ENCODE data around the gene ZNF423. TPM values are rescaled to one million over a fixed set of nuclear protein-coding genes. Genes with fewer than 3 reads are reported as not detected.

ZNF423 gene
- total RNA-seq, 2 experiments from 2014 or later = not detected

DNA sequence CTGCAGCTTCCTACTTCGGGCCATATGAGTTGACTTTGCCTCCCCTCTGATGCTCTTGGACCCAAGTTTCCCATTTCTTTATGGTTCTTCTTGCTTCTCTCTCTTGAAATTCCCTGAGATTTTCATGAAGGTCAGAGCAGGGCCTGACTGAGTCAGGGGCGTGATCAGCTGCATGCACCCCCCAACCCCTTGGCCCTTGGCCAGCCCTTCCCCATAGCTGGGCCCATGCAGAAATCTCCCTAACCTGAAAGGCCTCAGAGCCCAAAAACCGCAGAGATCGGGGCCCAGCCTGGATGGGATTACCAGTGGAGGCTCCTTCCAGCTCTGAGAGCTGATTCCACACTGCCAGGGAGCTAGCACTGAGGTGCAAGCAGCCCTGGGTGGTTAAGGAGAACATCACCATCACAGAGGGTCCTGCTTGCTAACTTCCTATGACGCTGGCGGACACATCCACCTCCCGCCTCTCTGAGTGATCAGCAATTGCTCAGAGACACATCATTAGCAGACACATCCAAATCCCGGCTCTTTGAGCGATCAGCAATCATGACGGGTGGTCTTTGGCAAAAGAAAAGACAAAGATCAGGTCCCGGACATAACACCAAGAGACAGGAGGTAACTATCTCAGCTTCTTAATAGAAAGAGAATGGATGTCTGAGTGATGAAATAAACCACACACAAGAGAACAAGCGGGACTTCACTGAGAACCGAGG lies 320.9 kb downstream of the ZNF423 start:
- H3K4me3 Mint-ChIP-seq = no peak overlapping the region
- ChIA-PET POLR2A (no interaction called here), CTCF (no interaction called here)

DNA sequence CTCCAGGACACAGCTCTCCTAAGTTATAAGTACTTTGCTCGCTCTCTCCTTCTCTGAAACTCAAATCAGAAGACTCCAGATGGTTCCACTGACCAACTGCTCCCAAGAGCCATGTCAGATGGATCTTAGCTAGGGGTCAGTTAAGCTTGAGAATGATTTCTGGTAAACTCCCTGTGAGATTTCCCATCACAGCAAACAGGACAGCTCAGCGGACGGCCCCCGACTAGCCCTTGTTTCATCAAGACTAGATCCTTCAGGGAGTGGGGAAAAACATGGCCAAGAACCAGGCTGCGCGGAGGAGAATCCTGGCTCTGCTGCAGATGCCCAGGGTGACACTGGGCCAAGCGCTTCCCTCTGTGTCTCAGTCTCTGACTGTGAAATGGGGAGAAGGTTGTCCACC lies 322.5 kb downstream of the ZNF423 start:
- H3K4me3 Mint-ChIP-seq = no peak overlapping the region
- ChIA-PET CTCF (no interaction called here), POLR2A (no interaction called here)
- H3K27ac Mint-ChIP-seq = no peak overlapping the region
- ATAC-seq (no peak), DNase-seq (no peak)
- H3K27me3 Mint-ChIP-seq (ENCODE audit: low read depth) = no peaks in the 10 kb centered on the region
- H3K9me3 Mint-ChIP-seq (ENCODE audit: insufficient read depth) = no peaks in the 10 kb centered on the region
- no peaks in the 10 kb centered on the region for H3K36me3 Mint-ChIP-seq (ENCODE audit: low read depth)
- peaks cover 1% of the 10 kb centered on the region for H3K4me1 Mint-ChIP-seq (ENCODE audit: low read depth)

More for the DNA sequence above, 320.9 kb downstream of the ZNF423 start:
- Mint-ChIP-seq H3K4me1 (ENCODE audit: low read depth) (no peaks in the 10 kb centered on the region), H3K27ac (no peak overlapping the region), H3K36me3 (ENCODE audit: low read depth) (no peaks in the 10 kb centered on the region), H3K9me3 (ENCODE audit: insufficient read depth) (no peaks in the 10 kb centered on the region), H3K27me3 (ENCODE audit: low read depth) (no peaks in the 10 kb centered on the region)
- DNase-seq (no peak), ATAC-seq (no peak)

DNA sequence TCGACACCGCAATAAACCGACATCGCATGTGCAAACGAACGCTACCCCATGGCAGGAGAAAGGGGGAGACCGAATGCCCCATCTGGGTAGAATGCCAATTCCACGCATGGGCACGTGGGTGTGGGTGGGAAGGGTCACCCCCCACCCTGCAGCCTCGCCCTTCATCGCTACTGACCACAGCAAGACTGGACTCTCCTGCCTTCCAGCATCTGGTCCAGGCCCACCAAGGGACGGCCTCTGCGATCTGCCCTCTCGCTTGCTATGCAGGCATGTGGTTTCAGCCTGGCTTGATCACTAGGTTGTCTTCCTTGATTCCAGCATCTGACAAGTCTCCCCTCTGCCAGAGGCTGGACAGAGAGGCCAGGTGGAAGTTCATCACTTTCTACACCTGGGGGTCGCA lies 323.0 kb downstream of the ZNF423 start:
- ATAC-seq = no peak
- H3K4me1 Mint-ChIP-seq (ENCODE audit: low read depth) = peaks cover 7% of the 10 kb centered on the region
- no peaks in the 10 kb centered on the region for H3K9me3 Mint-ChIP-seq (ENCODE audit: insufficient read depth)
- H3K4me3 Mint-ChIP-seq = no peak overlapping the region
- DNase-seq = no peak
- no peaks in the 10 kb centered on the region for H3K27me3 Mint-ChIP-seq (ENCODE audit: low read depth)
- ChIA-PET POLR2A (no interaction called here), CTCF (no interaction called here)
- H3K36me3 Mint-ChIP-seq (ENCODE audit: low read depth) = no peaks in the 10 kb centered on the region
- H3K27ac Mint-ChIP-seq = no peak overlapping the region

DNA sequence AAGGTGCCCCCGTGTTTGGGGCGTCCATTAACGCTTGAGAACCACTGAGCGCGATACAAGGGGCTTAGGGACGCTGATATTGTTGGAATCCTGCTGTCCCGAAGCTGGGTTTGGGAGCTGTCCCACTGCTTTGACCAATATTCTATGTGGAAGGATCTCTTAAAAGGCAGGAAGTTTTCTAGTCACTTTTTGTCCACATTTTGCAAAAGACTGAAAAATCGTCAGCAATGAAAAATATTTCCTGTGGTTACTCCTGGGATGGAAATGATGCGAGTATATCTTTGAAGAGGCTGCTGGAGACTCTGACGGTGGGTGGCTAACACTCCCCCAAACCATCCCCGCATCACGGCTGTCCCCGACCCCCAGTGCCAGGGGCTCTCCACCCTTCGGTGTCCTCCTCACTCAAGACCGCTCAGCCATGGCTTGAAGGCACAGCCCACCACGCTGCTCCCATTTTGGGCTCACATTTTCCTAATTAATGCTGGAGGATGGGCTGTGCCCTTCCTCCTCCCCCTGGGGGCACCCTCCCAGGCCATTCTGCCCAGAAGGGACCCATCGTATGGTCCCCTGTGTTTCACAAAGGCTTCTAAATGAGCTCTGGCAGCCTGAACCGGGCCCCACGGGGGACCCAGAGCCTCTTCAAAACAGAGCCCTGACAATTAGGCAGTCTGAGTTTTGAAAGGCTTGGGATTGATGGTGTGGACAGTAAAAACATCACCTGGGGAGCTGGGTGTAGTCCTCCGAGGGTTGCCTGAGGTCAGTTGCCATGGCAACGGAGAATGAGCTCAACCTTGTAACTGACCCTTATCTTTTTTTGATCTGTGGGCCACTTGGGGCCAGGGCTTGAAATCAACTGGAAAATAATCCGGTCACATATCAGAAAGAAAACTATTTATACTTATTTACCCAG lies 323.7 kb downstream of the ZNF423 start:
- peaks cover 10% of the 10 kb centered on the region for H3K4me1 Mint-ChIP-seq (ENCODE audit: low read depth)
- H3K36me3 Mint-ChIP-seq (ENCODE audit: low read depth) = no peaks in the 10 kb centered on the region
- H3K9me3 Mint-ChIP-seq (ENCODE audit: insufficient read depth) = no peaks in the 10 kb centered on the region
- CTCF ChIA-PET = no interaction called here
- POLR2A ChIA-PET = no interaction called here
- H3K27me3 Mint-ChIP-seq (ENCODE audit: low read depth) = no peaks in the 10 kb centered on the region
- no peak overlapping the region for H3K27ac Mint-ChIP-seq
- H3K4me3 Mint-ChIP-seq = no peak overlapping the region
- no peak for ATAC-seq
- no peak for DNase-seq

DNA sequence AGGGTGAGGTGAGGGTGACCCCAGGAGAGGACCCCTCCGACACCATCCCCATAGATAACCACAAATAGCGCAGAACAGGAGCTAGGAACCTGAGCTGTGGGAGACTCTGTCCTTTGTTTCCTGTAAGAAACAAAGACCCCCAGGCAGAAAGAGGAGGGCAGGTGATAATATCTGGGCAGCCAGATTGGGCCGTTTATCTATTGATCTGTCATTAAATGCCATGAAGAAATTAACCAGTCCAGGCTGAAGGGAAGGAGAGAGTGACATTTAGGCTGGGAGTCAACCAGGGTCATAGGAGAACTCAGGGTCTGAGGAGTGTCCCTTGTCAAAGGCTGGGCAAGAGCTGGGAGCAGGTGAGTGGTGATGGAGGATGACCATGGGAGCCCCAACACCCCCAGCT lies 324.5 kb downstream of the ZNF423 start:
- H3K36me3 Mint-ChIP-seq (ENCODE audit: low read depth) = no peaks in the 10 kb centered on the region
- no peaks in the 10 kb centered on the region for H3K27me3 Mint-ChIP-seq (ENCODE audit: low read depth)
- no peaks in the 10 kb centered on the region for H3K9me3 Mint-ChIP-seq (ENCODE audit: insufficient read depth)
- DNase-seq (no peak), ATAC-seq (no peak)
- ChIA-PET POLR2A (no interaction called here), CTCF (no interaction called here)
- H3K27ac Mint-ChIP-seq = no peak overlapping the region
- peaks cover 10% of the 10 kb centered on the region for H3K4me1 Mint-ChIP-seq (ENCODE audit: low read depth)
- H3K4me3 Mint-ChIP-seq = no peak overlapping the region

DNA sequence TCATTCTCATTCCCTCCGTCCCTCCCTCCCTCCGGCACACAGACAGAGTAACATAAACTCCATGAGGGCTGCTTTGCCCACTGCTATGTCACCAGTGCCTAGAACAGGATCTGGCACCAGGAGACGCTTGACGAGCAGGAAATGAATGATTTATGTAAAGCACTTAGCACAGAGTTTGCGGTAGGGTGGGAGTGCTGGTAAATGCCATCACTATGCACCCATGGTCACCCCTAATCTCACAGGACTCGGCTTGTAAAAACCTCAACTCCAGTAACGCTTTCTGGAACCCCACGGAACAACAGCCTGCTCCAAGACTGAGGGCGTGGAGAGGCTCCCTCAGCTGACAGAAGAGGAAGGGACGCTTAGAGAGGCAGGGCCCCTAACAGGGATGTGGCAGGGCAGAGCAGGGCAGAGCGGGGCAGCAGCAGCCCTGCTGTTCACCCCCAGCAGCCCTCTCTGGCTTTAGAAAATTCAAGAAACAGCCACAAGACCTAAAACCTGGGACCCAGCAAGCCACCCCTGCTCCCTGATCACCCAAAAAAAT lies 325.4 kb downstream of the ZNF423 start:
- no peaks in the 10 kb centered on the region for H3K9me3 Mint-ChIP-seq (ENCODE audit: insufficient read depth)
- no peaks in the 10 kb centered on the region for H3K27me3 Mint-ChIP-seq (ENCODE audit: low read depth)
- DNase-seq (no peak), ATAC-seq (no peak)
- CTCF ChIA-PET = no interaction called here
- peaks cover 10% of the 10 kb centered on the region for H3K4me1 Mint-ChIP-seq (ENCODE audit: low read depth)
- POLR2A ChIA-PET = no interaction called here
- H3K27ac Mint-ChIP-seq = peak overlapping the region; percentile 52
- no peaks in the 10 kb centered on the region for H3K36me3 Mint-ChIP-seq (ENCODE audit: low read depth)
- no peak overlapping the region for H3K4me3 Mint-ChIP-seq

DNA sequence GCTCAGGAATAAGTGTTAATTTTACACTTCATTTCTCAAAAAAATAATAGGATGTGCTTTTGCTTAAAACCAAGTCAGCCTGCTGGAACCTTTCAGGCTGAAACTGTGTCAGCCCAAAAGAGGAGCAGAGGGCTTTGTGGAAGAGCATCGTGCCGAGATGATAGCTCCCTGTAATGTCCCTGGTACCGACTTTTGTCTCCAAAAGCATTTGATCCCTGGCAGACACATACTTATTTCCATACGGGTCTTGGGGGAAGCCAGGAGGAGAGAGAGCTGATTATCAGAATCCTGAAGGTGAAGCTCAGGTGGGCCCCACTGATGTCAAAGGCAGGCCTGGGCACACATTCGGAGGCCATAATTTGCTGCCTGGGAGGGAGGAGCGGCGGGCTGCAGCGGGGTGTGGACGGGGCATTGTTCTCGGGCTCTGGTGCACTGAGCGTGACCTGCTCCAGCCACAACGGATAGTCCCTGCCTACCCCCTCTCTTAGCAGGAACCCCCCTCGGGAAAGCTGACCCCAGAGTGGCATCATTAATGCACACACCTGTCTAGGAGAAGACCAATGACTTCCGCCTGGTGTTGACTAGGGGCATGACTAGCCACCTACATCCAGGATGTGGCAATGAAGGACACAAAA lies 326.4 kb downstream of the ZNF423 start:
- DNase-seq = no peak
- Mint-ChIP-seq H3K4me3 (no peak overlapping the region), H3K27ac (no peak overlapping the region), H3K27me3 (ENCODE audit: low read depth) (no peaks in the 10 kb centered on the region), H3K4me1 (ENCODE audit: low read depth) (peaks cover 10% of the 10 kb centered on the region), H3K36me3 (ENCODE audit: low read depth) (no peaks in the 10 kb centered on the region), H3K9me3 (ENCODE audit: insufficient read depth) (no peaks in the 10 kb centered on the region)
- ChIA-PET POLR2A (no interaction called here), CTCF (no interaction called here)
- ATAC-seq = no peak

DNA sequence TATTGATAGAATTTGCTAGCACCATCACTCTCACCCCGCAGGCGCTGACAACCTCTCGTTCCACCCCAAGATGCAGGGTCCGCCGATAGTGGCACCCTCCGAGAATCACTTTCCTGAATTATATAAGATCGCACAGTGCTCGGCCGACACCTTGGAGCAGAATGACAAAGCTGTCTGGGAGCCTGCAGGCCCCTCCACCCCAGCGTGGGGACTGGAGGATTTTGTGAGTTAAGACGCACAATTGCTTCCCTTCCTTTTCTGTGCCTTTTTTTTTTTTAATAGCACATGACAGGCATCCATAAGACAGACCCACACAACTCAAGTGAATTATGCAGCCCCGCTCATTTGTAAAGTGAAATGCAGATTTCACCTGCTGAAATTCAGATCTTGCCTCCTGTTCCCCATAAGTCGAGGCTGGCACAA lies 327.0 kb downstream of the ZNF423 start:
- no peaks in the 10 kb centered on the region for H3K27me3 Mint-ChIP-seq (ENCODE audit: low read depth)
- ChIA-PET CTCF (no interaction called here), POLR2A (no interaction called here)
- no peak for ATAC-seq
- no peak overlapping the region for H3K27ac Mint-ChIP-seq
- H3K9me3 Mint-ChIP-seq (ENCODE audit: insufficient read depth) = no peaks in the 10 kb centered on the region
- no peak for DNase-seq
- no peak overlapping the region for H3K4me3 Mint-ChIP-seq
- peaks cover 10% of the 10 kb centered on the region for H3K4me1 Mint-ChIP-seq (ENCODE audit: low read depth)
- H3K36me3 Mint-ChIP-seq (ENCODE audit: low read depth) = no peaks in the 10 kb centered on the region

DNA sequence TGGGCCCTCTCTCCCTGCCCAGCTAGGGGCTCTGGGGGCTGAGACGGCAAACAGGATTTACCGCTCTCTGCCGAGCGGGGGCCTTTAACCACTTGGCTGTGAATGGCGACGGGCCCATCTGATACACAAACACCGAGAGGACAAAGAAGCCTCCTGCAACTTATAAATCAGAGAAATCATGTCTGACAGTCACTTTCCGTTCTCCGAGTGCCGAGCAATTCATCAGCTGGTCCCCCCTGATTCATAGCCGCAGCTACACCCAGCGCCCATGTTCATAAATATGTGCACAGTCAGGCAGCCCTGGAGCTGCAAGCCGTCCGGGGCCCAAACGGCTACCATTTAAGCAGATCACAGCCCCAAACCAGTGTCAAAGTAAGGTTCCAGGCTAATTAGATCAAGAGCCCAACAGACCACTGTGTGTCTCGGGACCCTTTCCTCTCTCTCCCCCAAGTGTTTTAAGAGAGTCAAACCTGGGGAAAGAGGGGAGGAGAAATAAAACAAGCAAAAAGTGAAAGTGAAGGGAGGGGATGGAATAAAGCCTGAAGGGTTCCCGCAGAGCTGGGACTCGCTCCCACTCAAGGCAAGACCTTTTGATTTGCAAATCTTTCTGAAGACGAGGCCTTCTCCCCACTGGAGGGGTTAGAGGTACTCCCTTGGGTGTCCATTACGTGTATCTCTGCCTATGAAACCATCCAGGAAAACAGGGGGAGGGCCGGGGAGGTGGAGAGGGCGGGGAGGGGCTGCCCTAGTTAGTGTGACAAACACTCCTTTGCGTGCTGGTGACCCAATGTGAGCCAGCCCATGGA lies 327.6 kb downstream of the ZNF423 start:
- peak; percentile 72 for ATAC-seq
- CTCF ChIA-PET = no interaction called here
- Mint-ChIP-seq H3K4me1 (ENCODE audit: low read depth) (peaks cover 11% of the 10 kb centered on the region), H3K9me3 (ENCODE audit: insufficient read depth) (no peaks in the 10 kb centered on the region), H3K36me3 (ENCODE audit: low read depth) (no peaks in the 10 kb centered on the region), H3K27ac (peak overlapping the region; percentile 79), H3K4me3 (peak overlapping the region; percentile 64), H3K27me3 (ENCODE audit: low read depth) (no peaks in the 10 kb centered on the region)
- DNase-seq = peak; percentile 47
- POLR2A ChIA-PET = no interaction called here

DNA sequence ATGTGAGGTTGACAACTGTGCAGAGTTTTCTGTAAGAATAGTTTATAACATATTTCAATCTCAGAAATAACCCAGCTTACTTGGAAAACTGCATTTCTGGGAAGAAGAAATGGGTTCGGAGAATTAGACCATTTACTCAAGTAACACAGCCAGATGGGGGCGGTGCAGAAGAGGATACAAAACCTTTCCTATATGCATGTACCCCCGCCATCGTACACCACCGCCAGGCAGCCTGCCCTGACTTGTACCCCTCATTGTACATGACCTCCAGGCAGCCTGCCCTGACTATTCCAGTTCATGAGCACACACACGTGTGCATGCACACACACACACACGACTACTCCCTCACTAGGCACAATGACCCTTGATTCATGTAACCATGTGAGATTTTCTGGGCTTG lies 328.3 kb downstream of the ZNF423 start:
- ChIA-PET CTCF (no interaction called here), POLR2A (no interaction called here)
- ATAC-seq = no peak
- H3K36me3 Mint-ChIP-seq (ENCODE audit: low read depth) = no peaks in the 10 kb centered on the region
- peaks cover 12% of the 10 kb centered on the region for H3K4me1 Mint-ChIP-seq (ENCODE audit: low read depth)
- H3K9me3 Mint-ChIP-seq (ENCODE audit: insufficient read depth) = no peaks in the 10 kb centered on the region
- H3K27ac Mint-ChIP-seq = peak overlapping the region; percentile 79
- no peaks in the 10 kb centered on the region for H3K27me3 Mint-ChIP-seq (ENCODE audit: low read depth)
- H3K4me3 Mint-ChIP-seq = peak overlapping the region; percentile 64
- DNase-seq = no peak

DNA sequence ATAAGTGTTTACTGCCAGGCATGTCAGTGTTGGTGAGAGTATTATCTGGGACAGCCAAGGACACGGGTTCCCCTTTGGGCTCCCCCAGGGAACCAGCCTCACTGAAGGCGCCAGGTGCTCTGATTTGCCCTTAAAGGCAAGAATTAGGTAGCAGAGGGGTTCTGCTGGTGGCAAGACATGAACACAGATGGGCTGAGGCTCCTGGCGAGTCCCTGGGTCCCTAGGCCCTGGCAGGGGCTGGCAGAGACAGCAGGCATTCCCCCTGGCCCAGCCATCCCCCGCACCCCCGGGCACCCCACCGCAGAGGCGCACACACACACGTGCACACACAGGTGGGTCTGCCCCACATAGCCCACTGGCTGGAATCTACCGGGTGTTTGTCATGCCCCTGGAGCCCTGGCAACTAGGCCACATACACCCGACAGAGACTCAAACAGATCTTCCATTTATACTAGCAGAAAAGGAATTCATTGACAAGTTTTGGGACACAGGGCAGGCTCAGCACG lies 329.0 kb downstream of the ZNF423 start:
- CTCF ChIA-PET = no interaction called here

More for the DNA sequence above, 329.0 kb downstream of the ZNF423 start:
- Mint-ChIP-seq H3K36me3 (ENCODE audit: low read depth) (no peaks in the 10 kb centered on the region), H3K27me3 (ENCODE audit: low read depth) (no peaks in the 10 kb centered on the region), H3K9me3 (ENCODE audit: insufficient read depth) (no peaks in the 10 kb centered on the region), H3K4me3 (no peak overlapping the region), H3K4me1 (ENCODE audit: low read depth) (peaks cover 12% of the 10 kb centered on the region), H3K27ac (no peak overlapping the region)
- DNase-seq (no peak), ATAC-seq (no peak)
- POLR2A ChIA-PET = no interaction called here

All from activated CD8-positive, alpha-beta T cell treated with anti-CD3 and anti-CD28 coated beads, Interleukin-2, amount 10 ng/mL, durations not matched to agents 7 days and 5 days (primary cell).